Measurements from ENCODE around the gene FCHO2.
"Not testable (repeated sequence)": the region's sequence is repeated elsewhere in the genome, so short reads cannot be mapped to it uniquely, and the experiment has no call there.

FCHO2 gene

GRCh38 chr5:72955768-72956323 is at the start of gene FCHO2:
Gene FCHO2 (plus strand): TSS chr5:72956041. CDS start chr5:72956097, 56 bp downstream.
- peak; percentile 98 for DNase-seq

- DNase-seq, result no peak
Measured at GRCh38 chr5:72906806-72907205, 49.0 kb upstream of the FCHO2 start.

GRCh38 chr5:72908664-72909063 is 47.2 kb upstream of the FCHO2 start:
- no peak for DNase-seq

- no peak for DNase-seq
Measured at GRCh38 chr5:72917371-72917776, 38.5 kb upstream of the FCHO2 start.

- no peak for DNase-seq
Measured at GRCh38 chr5:72920690-72921502, 34.9 kb upstream of the FCHO2 start.

GRCh38 chr5:72921886-72922285 is 34.0 kb upstream of the FCHO2 start:
- no peak for DNase-seq

GRCh38 chr5:72922422-72922821 is 33.4 kb upstream of the FCHO2 start:
- DNase-seq, result no peak

GRCh38 chr5:72925336-72926010 is 30.4 kb upstream of the FCHO2 start:
- DNase-seq, result no peak

GRCh38 chr5:72932686-72933085 is 23.2 kb upstream of the FCHO2 start:
- DNase-seq, result not testable (repeated sequence)

GRCh38 chr5:72934953-72935725 is 20.7 kb upstream of the FCHO2 start:
- DNase-seq, result not testable (repeated sequence)

GRCh38 chr5:72936893-72937292 is 18.9 kb upstream of the FCHO2 start:
- no peak for DNase-seq

GRCh38 chr5:72937517-72938061 is 18.3 kb upstream of the FCHO2 start:
- DNase-seq, result no peak

- DNase-seq, result no peak
Measured at GRCh38 chr5:72938206-72938605, 17.6 kb upstream of the FCHO2 start.

GRCh38 chr5:72940082-72940481 is 15.8 kb upstream of the FCHO2 start:
- no peak for DNase-seq

GRCh38 chr5:72943307-72943706 is 12.5 kb upstream of the FCHO2 start:
- DNase-seq, result no peak

- no peak for DNase-seq
Measured at GRCh38 chr5:72947498-72947897, 8.3 kb upstream of the FCHO2 start.

GRCh38 chr5:72949481-72949880 is 6.4 kb upstream of the FCHO2 start:
- DNase-seq, result no peak

GRCh38 chr5:72951671-72952468 is 4.0 kb upstream of the FCHO2 start:
- no peak for DNase-seq

GRCh38 chr5:72954389-72954788 is 1.5 kb upstream of the FCHO2 start:
- DNase-seq, result no peak

- no peak for DNase-seq
Measured at GRCh38 chr5:72955143-72955767, 586 bp upstream of the FCHO2 start.

- DNase-seq, result peak; percentile 85
Measured at GRCh38 chr5:72956324-72957140, 691 bp downstream of the FCHO2 start.
